Fibroblast of mammary gland (primary cell): ENCODE data around the gene ADGRV1.
"Not testable (repeated sequence)": the region's sequence is repeated elsewhere in the genome, so short reads cannot be mapped to it uniquely, and the experiment has no call there.

Experiments
- DNase-seq: peaks from one replicate; pipeline ENCODE4 v3.0.0-alpha.2; 2010; ENCODE audit warnings: low read depth
- H3K4me3 ChIP-seq: 2 replicates; pipeline ENCODE4 v1.5.1; 2011; ENCODE audit warnings: low read depth, mild to moderate bottlenecking, low read length, moderate library complexity; ENCODE audit not compliant: control insufficient read depth
- CTCF ChIP-seq: conservative IDR thresholded peaks from 2 replicates; pipeline ENCODE4 v1.5.1; 2011; ENCODE audit warnings: low read depth, low read length, inconsistent platforms; ENCODE audit not compliant: control insufficient read depth, insufficient read depth

The ADGRV1 gene

GRCh38 chr5:90807496-90807895 lies 248.9 kb downstream of the ADGRV1 start:
- TF ChIP-seq CTCF, result no peak
- DNase-seq, result no peak
- no peak overlapping the region for H3K4me3 ChIP-seq

- no peak for DNase-seq
- TF ChIP-seq CTCF, result no peak
- no peak overlapping the region for H3K4me3 ChIP-seq
Observed at GRCh38 chr5:90809311-90810056, 250.9 kb downstream of the ADGRV1 start.

GRCh38 chr5:90810211-90810610 lies 251.6 kb downstream of the ADGRV1 start:
- TF ChIP-seq CTCF, result no peak
- no peak overlapping the region for H3K4me3 ChIP-seq
- no peak for DNase-seq

GRCh38 chr5:90813392-90813791 lies 254.8 kb downstream of the ADGRV1 start:
- DNase-seq, result no peak
- no peak overlapping the region for H3K4me3 ChIP-seq
- TF ChIP-seq CTCF, result no peak

- not testable (repeated sequence) for DNase-seq, H3K4me3 ChIP-seq
Observed at GRCh38 chr5:90822062-90822461, 263.5 kb downstream of the ADGRV1 start.

- no peak overlapping the region for H3K4me3 ChIP-seq
- no peak for TF ChIP-seq CTCF
- no peak for DNase-seq
Observed at GRCh38 chr5:90824436-90824835, 265.8 kb downstream of the ADGRV1 start.

GRCh38 chr5:90830058-90830457 lies 271.5 kb downstream of the ADGRV1 start:
- H3K4me3 ChIP-seq, result no peak overlapping the region
- no peak for TF ChIP-seq CTCF
- no peak for DNase-seq
